NCI-H1048 (cell line): ENCODE results near the gene STON1.
"Not testable (repeated sequence)": the region's sequence is repeated elsewhere in the genome, so short reads cannot be mapped to it uniquely, and the experiment has no call there.

ENCODE experiments used
- DNase-seq: peaks from one replicate; lab custom pipeline; 2025; lab: John Stamatoyannopoulos, UW

The STON1 gene

GRCh38 chr2:48620604-48621003 lies 90.7 kb downstream of the STON1 start:
- no peak for DNase-seq

GRCh38 chr2:48622691-48623090 lies 92.7 kb downstream of the STON1 start:
- not testable (repeated sequence) for DNase-seq

DNA sequence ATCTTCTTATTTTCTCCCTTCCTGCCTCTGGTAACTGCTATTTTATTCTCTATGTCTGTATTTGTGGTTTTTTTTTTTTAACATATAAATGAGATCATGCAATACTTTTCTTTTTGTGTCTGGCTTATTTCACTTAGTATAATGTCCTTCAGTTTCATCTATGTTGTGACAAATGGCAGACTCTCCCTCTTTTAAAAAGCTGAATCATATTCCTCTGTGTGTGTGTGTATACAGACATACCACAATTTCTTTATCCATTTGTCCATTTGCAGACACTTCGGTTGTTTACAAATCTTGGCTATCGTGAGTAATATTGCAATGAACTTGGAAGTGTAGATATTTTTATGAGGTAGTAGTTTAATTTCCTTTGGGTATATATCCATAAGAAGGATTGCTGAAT lies 94.7 kb downstream of the STON1 start:
- no peak for DNase-seq

DNA sequence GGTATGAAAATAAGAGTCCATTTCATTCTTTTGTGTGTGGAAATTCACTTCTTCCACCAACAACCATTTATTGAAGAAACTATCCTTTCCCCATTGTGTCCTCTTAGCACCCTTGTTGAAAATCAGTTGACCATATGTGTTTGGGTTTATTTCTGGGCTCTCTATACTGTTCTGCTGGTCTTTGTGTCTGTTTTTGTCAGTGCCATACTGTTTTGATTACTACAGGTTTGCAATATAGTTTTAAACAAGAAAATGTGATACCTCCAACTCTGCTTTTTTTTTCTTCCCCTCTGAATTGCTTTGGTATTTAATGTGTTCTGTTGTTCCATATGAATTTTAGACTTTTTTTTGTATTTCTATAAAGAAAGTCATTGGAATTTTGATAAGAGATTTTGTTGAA lies 96.1 kb downstream of the STON1 start:
- DNase-seq = no peak

DNA sequence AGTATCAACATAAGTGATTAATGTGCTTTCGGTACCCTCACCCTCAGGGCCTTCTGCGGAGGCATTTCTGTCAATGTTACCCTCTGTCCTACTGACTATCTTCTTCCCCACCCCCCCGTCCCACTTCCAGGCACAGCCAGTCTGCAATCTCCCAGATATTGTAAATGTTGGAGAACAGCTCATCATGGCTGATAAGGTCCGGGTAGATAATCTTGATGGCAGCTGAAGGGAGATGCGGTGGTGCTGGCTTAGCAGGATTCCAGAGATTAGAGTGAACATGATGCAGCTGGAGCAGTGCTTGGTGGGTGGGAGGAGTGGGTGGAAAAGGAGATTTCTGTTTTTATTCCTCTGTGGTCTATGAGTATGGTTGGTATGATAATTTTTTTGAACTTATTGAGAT lies 103.2 kb downstream of the STON1 start:
- DNase-seq = no peak

GRCh38 chr2:48635786-48636185 lies 105.8 kb downstream of the STON1 start:
- no peak for DNase-seq

- no peak for DNase-seq
These were observed 108.3 kb downstream of the STON1 start for GRCh38 chr2:48638261-48638660.
